Activated naive CD8-positive, alpha-beta T cell treated with anti-CD3 and anti-CD28 coated beads for 36 hours (primary cell): ENCODE measurements around the gene DDOST. TPM values are rescaled to one million over a fixed set of nuclear protein-coding genes. Genes with fewer than 3 reads are reported as not detected.

Experiments used
- DNase-seq: peaks from one replicate; pipeline ENCODE4 v3.0.0; 2021
- H3K27ac Mint-ChIP-seq: one replicate; pipeline ENCODE4 v1.8.0; 2022; ENCODE audit warnings: mild to moderate bottlenecking, moderate library complexity, mixed read lengths
- H3K27me3 Mint-ChIP-seq: one replicate; pipeline ENCODE4 v1.8.0; 2022; ENCODE audit warnings: mild to moderate bottlenecking, mixed read lengths
- H3K36me3 Mint-ChIP-seq: one replicate; pipeline ENCODE4 v1.8.0; 2021; ENCODE audit warnings: mild to moderate bottlenecking, mixed read lengths
- H3K4me1 Mint-ChIP-seq: one replicate; pipeline ENCODE4 v1.8.0; 2021; ENCODE audit warnings: mixed read lengths
- H3K4me3 Mint-ChIP-seq: one replicate; pipeline ENCODE4 v1.8.0; 2022; ENCODE audit warnings: mild to moderate bottlenecking, moderate library complexity, mixed read lengths
- H3K9me3 Mint-ChIP-seq: one replicate; pipeline ENCODE4 v1.8.0; 2022; ENCODE audit warnings: mixed read lengths
- total RNA-seq, 2 experiments: library from RNA; stranded (reverse); gene quantifications; one replicate each; pipeline ENCODE4 v1.2.3, GENCODE V29; 2021

The DDOST gene
- 100 to 1,000 TPM; 156 to 164 TPM for total RNA-seq

- Mint-ChIP-seq H3K4me3 (peak within 1 kb of the TSS; percentile 97), H3K4me1 (peaks cover 36% of the 10 kb centered on the region), H3K36me3 (peaks cover 26% of the 10 kb centered on the region), H3K27me3 (no peaks in the 10 kb centered on the region), H3K27ac (peak within 1 kb of the TSS; percentile 98), H3K9me3 (no peaks in the 10 kb centered on the region)
- DNase-seq, result peak; percentile 98
Measured at GRCh38 chr1:20661207-20662109, at the start of gene DDOST. DDOST (minus strand) TSS chr1:20661369; CDS start chr1:20661350, 19 bp downstream.

DNA sequence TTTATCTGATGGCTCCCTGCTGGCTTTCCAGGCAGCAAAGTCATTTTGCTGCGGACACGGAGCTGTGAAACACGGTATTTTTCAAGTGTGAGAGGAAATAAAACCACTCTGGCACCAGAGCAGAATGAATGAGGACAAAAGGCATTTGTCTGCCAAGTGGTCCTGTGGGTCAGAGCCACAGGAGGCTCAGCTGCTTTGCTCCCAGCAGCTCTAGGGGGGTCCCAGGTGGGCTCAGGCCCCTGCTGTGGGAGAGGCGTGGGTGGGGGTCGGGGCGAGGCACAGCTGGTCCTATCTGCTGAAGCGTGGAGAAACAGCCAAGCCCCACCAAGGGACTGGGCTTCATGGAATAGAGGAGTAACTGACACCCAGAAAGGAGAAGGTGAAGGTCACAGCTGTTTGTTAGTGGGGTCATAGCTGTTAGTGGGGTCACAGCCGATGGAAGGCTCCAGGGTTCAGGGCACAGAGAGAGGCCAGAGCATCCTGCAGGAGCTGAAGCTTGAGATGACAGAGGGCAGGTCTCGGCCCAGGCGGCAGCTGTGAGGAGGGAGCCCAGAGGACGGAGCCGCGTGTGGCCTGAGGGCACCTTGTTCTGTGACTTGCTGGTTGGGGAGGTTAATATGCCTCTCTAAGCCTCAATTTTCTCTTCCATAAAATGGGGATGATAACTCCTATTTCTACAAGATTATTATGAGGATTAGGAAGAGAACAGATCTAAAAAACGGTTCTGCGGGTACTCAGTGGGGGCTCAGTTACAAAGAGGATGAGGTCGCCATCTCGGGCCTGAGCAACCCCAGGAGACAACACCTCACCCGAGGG lies 49.5 kb upstream of the DDOST start:
- no peak for DNase-seq
- Mint-ChIP-seq H3K27ac (no peak overlapping the region), H3K9me3 (no peaks in the 10 kb centered on the region)

GRCh38 chr1:20709868-20710267 lies 48.7 kb upstream of the DDOST start:
- no peak overlapping the region for H3K4me3 Mint-ChIP-seq
- no peak for DNase-seq
- no peaks in the 10 kb centered on the region for H3K4me1 Mint-ChIP-seq
- H3K36me3 Mint-ChIP-seq, result no peaks in the 10 kb centered on the region
- H3K9me3 Mint-ChIP-seq, result no peaks in the 10 kb centered on the region
- H3K27ac Mint-ChIP-seq, result no peak overlapping the region
- H3K27me3 Mint-ChIP-seq, result peaks cover 6% of the 10 kb centered on the region

More for the DNA sequence above, 49.5 kb upstream of the DDOST start:
- Mint-ChIP-seq H3K4me1 (no peaks in the 10 kb centered on the region), H3K27me3 (peaks cover 10% of the 10 kb centered on the region), H3K4me3 (no peak overlapping the region), H3K36me3 (no peaks in the 10 kb centered on the region)

- no peak for DNase-seq
- no peak overlapping the region for H3K4me3 Mint-ChIP-seq
- no peaks in the 10 kb centered on the region for H3K4me1 Mint-ChIP-seq
- H3K27ac Mint-ChIP-seq, result no peak overlapping the region
- H3K9me3 Mint-ChIP-seq, result no peaks in the 10 kb centered on the region
- H3K27me3 Mint-ChIP-seq, result peaks cover 5% of the 10 kb centered on the region
- H3K36me3 Mint-ChIP-seq, result no peaks in the 10 kb centered on the region
Measured at GRCh38 chr1:20708891-20709290, 47.7 kb upstream of the DDOST start.

DNA sequence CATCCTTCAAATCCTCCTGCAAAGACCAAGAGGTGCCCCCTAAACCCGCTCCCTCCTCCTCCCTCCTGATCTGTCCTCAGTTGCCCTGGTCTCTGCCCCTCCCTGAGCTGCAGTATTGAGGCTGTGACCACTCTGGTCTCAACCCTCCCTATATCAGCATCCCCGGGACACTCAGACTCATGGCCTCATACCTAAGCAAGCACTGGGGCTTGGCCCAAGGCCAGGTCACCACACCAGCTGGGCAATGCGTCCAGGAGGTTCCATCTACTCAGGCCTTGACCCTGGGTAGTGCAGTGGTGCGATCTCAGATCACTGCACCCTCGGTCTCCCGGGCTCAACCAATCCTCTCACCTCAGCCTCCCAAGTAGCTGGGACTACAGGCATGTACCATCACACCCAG lies 46.9 kb upstream of the DDOST start:
- Mint-ChIP-seq H3K4me3 (no peak overlapping the region), H3K27me3 (no peaks in the 10 kb centered on the region), H3K4me1 (no peaks in the 10 kb centered on the region), H3K27ac (no peak overlapping the region), H3K9me3 (no peaks in the 10 kb centered on the region), H3K36me3 (no peaks in the 10 kb centered on the region)
- no peak for DNase-seq

GRCh38 chr1:20706841-20707240 lies 45.7 kb upstream of the DDOST start:
- no peak for DNase-seq
- H3K27me3 Mint-ChIP-seq, result no peaks in the 10 kb centered on the region
- no peaks in the 10 kb centered on the region for H3K36me3 Mint-ChIP-seq
- no peak overlapping the region for H3K27ac Mint-ChIP-seq
- no peak overlapping the region for H3K4me3 Mint-ChIP-seq
- no peaks in the 10 kb centered on the region for H3K4me1 Mint-ChIP-seq
- H3K9me3 Mint-ChIP-seq, result no peaks in the 10 kb centered on the region

GRCh38 chr1:20705203-20705755 lies 44.1 kb upstream of the DDOST start:
- no peaks in the 10 kb centered on the region for H3K36me3 Mint-ChIP-seq
- DNase-seq, result no peak
- no peak overlapping the region for H3K27ac Mint-ChIP-seq
- no peaks in the 10 kb centered on the region for H3K4me1 Mint-ChIP-seq
- no peak overlapping the region for H3K4me3 Mint-ChIP-seq
- H3K27me3 Mint-ChIP-seq, result no peaks in the 10 kb centered on the region
- H3K9me3 Mint-ChIP-seq, result no peaks in the 10 kb centered on the region

GRCh38 chr1:20704390-20705202 lies 43.4 kb upstream of the DDOST start:
- H3K27ac Mint-ChIP-seq, result no peak overlapping the region
- H3K36me3 Mint-ChIP-seq, result no peaks in the 10 kb centered on the region
- DNase-seq, result no peak
- H3K27me3 Mint-ChIP-seq, result no peaks in the 10 kb centered on the region
- H3K4me3 Mint-ChIP-seq, result no peak overlapping the region
- H3K4me1 Mint-ChIP-seq, result no peaks in the 10 kb centered on the region
- H3K9me3 Mint-ChIP-seq, result no peaks in the 10 kb centered on the region

GRCh38 chr1:20703124-20703756 lies 42.1 kb upstream of the DDOST start:
- no peaks in the 10 kb centered on the region for H3K27me3 Mint-ChIP-seq

DNA sequence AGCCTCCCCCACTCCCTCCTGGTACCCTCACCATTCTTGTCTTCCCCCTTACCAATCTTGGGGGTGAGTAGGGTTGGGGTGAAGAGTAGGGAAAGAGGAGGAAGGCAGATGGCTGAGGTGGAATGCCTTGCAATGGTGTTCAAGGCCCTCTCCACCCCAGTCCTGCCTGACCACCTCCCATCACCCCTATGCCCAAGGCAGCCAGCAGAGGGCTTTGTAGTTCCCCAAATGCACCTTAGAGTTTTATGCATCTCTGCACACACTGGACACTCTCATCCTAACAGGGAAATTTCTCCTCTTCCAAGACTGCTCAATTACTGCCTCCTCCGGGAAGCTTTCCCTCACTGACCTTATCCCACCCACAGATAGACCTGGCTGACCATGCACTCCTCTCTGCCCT lies 41.2 kb upstream of the DDOST start:
- no peak overlapping the region for H3K27ac Mint-ChIP-seq
- H3K4me1 Mint-ChIP-seq, result no peaks in the 10 kb centered on the region
- H3K4me3 Mint-ChIP-seq, result no peak overlapping the region
- H3K36me3 Mint-ChIP-seq, result no peaks in the 10 kb centered on the region
- H3K27me3 Mint-ChIP-seq, result no peaks in the 10 kb centered on the region
- no peaks in the 10 kb centered on the region for H3K9me3 Mint-ChIP-seq
- no peak for DNase-seq

More at GRCh38 chr1:20703124-20703756, 42.1 kb upstream of the DDOST start:
- no peaks in the 10 kb centered on the region for H3K4me1 Mint-ChIP-seq
- H3K4me3 Mint-ChIP-seq, result no peak overlapping the region
- H3K36me3 Mint-ChIP-seq, result no peaks in the 10 kb centered on the region
- no peak overlapping the region for H3K27ac Mint-ChIP-seq
- no peaks in the 10 kb centered on the region for H3K9me3 Mint-ChIP-seq
- no peak for DNase-seq

- Mint-ChIP-seq H3K4me1 (no peaks in the 10 kb centered on the region), H3K36me3 (no peaks in the 10 kb centered on the region), H3K4me3 (no peak overlapping the region), H3K27ac (no peak overlapping the region), H3K9me3 (no peaks in the 10 kb centered on the region), H3K27me3 (no peaks in the 10 kb centered on the region)
- no peak for DNase-seq
Measured at GRCh38 chr1:20701847-20702246, 40.7 kb upstream of the DDOST start.

GRCh38 chr1:20701446-20701845 lies 40.3 kb upstream of the DDOST start:
- H3K27me3 Mint-ChIP-seq, result no peaks in the 10 kb centered on the region
- no peak overlapping the region for H3K27ac Mint-ChIP-seq
- H3K4me1 Mint-ChIP-seq, result peaks cover 3% of the 10 kb centered on the region

GRCh38 chr1:20700636-20701215 lies 39.6 kb upstream of the DDOST start:
- H3K27me3 Mint-ChIP-seq, result no peaks in the 10 kb centered on the region
- H3K27ac Mint-ChIP-seq, result no peak overlapping the region
- H3K9me3 Mint-ChIP-seq, result no peaks in the 10 kb centered on the region
- peaks cover 7% of the 10 kb centered on the region for H3K4me1 Mint-ChIP-seq
- H3K36me3 Mint-ChIP-seq, result no peaks in the 10 kb centered on the region
- no peak overlapping the region for H3K4me3 Mint-ChIP-seq
- no peak for DNase-seq

More at GRCh38 chr1:20701446-20701845, 40.3 kb upstream of the DDOST start:
- no peak for DNase-seq
- Mint-ChIP-seq H3K4me3 (no peak overlapping the region), H3K36me3 (no peaks in the 10 kb centered on the region), H3K9me3 (no peaks in the 10 kb centered on the region)

DNA sequence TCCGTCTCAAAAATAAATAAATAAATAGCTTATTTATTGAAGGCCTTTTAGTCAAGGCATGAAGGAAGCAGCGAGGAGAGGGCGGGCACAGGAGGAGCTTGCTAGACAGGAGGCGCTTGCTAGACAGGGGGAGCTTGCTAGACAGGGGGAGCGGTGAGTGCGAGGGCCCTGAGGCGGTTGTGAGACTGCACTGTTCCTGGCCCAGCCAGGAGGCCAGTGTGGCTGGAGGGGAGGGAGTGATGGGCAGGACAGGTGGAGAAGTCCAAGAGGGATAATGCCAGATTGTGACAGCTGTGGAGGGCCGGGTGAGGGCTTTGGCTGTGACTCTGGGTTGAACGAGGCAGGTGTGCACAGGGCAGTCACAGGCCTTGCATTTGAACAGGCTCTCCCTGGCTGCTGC lies 38.4 kb upstream of the DDOST start:
- Mint-ChIP-seq H3K9me3 (no peaks in the 10 kb centered on the region), H3K27ac (no peak overlapping the region), H3K4me3 (no peak overlapping the region), H3K4me1 (peaks cover 7% of the 10 kb centered on the region), H3K27me3 (no peaks in the 10 kb centered on the region), H3K36me3 (no peaks in the 10 kb centered on the region)
- DNase-seq, result no peak
